Transverse colon (tissue), 4 donors: Measurements from ENCODE around the gene C19orf81. TPM values are rescaled to one million over a fixed set of nuclear protein-coding genes. Genes with fewer than 3 reads are reported as not detected.

ENCODE experiments used
- DNase-seq: peaks from one replicate; pipeline ENCODE4 v3.0.0-alpha.2; 2019
- H3K27ac ChIP-seq, 4 donors: fragments of 200-600 bp; sonication (generic); 2 replicates each; pipeline ENCODE4 v1.5.1; 2016 to 2018; ENCODE audit warnings: inconsistent platforms in 4 of 4
- H3K27me3 ChIP-seq: fragments of 200-600 bp; sonication (generic); 2 replicates; pipeline ENCODE4 v1.5.1; 2017; ENCODE audit warnings: inconsistent platforms
- H3K36me3 ChIP-seq, 4 donors: fragments of 200-600 bp; sonication (generic); 2 replicates each; pipeline ENCODE4 v1.5.1; 2017 to 2019; ENCODE audit warnings: inconsistent platforms in 4 of 4
- H3K4me1 ChIP-seq, 4 donors: fragments of 200-600 bp; sonication (generic); 2 replicates each; pipeline ENCODE4 v1.5.1; 2017 to 2020; ENCODE audit warnings: inconsistent platforms in 4 of 4
- H3K4me3 ChIP-seq, 4 donors: fragments of 200-600 bp; sonication (generic); 1 replicate in 1 of 4; 2 replicates in 3 of 4; pipeline versions ENCODE4 v1.5.1 to v1.6.1; 2017 to 2019; ENCODE audit warnings: inconsistent platforms in 4 of 4
- H3K9me3 ChIP-seq, 2 donors: fragments of 200-600 bp; sonication (generic); 2 replicates each; pipeline ENCODE4 v1.5.1; 2017 to 2019; ENCODE audit warnings: inconsistent platforms in 2 of 2
- CTCF ChIP-seq, 5 experiments: fragments of 200-600 bp in 3 of 5; fragments of 450-650 bp in 2 of 5; sonication (generic) in 3 of 5; IDR thresholded peaks; 1 replicate in 2 of 5; 2 replicates in 3 of 5; pipeline ENCODE4 v1.5.1; 2016 to 2017; ENCODE audit warnings: antibody characterized with exemption in 5 of 5, inconsistent platforms in 3 of 5, mild to moderate bottlenecking in 2 of 5, moderate library complexity in 1 of 5
- EP300 ChIP-seq: sonication (generic); formaldehyde crosslinking; IDR thresholded peaks from one replicate; pipeline ENCODE4 v1.6.1; 2017; ENCODE audit warnings: antibody characterized with exemption, low read depth
- POLR2A ChIP-seq: fragments of 450-650 bp; IDR thresholded peaks from one replicate; pipeline ENCODE4 v1.6.1; 2016; ENCODE audit warnings: antibody characterized with exemption, mild to moderate bottlenecking, moderate library complexity
- POLR2AphosphoS5 ChIP-seq, 3 donors: sonication (generic); formaldehyde crosslinking; IDR thresholded peaks; one replicate each; pipeline ENCODE4 v1.6.1; 2016; ENCODE audit warnings: antibody characterized with exemption in 3 of 3
- WGBS, 2 donors: methylation state at CpG; one replicate each; pipeline ENCODE4 v1.1.5; 2018; ENCODE audit warnings: low coverage in 1 of 2; 5-methylcytosine and 5-hydroxymethylcytosine counted together
- in situ Hi-C, 4 donors: fragments of 200-750 bp; cut with MboI; loops; one replicate each; pipeline versions ENCODE4 v1.15.0 to v1.15.1; 2017; ENCODE audit warnings: low sequenced_read_pairs in 3 of 4, low pct_ligation_motif_present in 1 of 4, low pct_unique_long_range_greater_than_20kb in 1 of 4
- intact Hi-C: fragments of 100-400 bp; cut with DNase I; formaldehyde crosslinking; loops from one replicate; pipeline ENCODE4 v1.15.1; 2023; ENCODE audit warnings: low total_unique reads
- total RNA-seq, 4 donors: library from RNA; depleted of rRNA; stranded (reverse); fragments of >200 nt; gene quantifications; one replicate each; pipeline ENCODE4 v1.1.0, GENCODE V29; 2016

The C19orf81 gene
- total RNA-seq, 4 donors from 2014 or later = not detected

- no peak overlapping the region for H3K4me3 ChIP-seq
- no peak for DNase-seq
- H3K4me1 ChIP-seq = no peaks in the 10 kb centered on the region
- no peak for TF ChIP-seq CTCF (IDR thresholded peaks at IDR 0.05)
- TF ChIP-seq POLR2AphosphoS5 (IDR thresholded peaks at IDR 0.05) = no peak
- no peak for TF ChIP-seq POLR2A
- TF ChIP-seq EP300 = no peak
- H3K27ac ChIP-seq = no peak overlapping the region
- intact Hi-C loops (no loop called here), in situ Hi-C loops (no loop called here)
- no peaks in the 10 kb centered on the region for H3K36me3 ChIP-seq
- H3K9me3 ChIP-seq = no peaks in the 10 kb centered on the region
- H3K27me3 ChIP-seq = peaks cover 39% of the 10 kb centered on the region
- WGBS, 2 donors = 56% methylated on average over 1 of the region's 1 CpG; no CpG with 5 or more reads in 1 of the 2 donors
These were observed 27.5 kb downstream of the C19orf81 start for GRCh38 chr19:50676625-50677197.

- H3K27me3 ChIP-seq = peaks cover 31% of the 10 kb centered on the region
- 47 to 57% methylated on average over 5 of the region's 5 CpGs for WGBS, 2 donors
- in situ Hi-C loops = no loop called here
These were observed 28.4 kb downstream of the C19orf81 start for GRCh38 chr19:50677636-50678035.

GRCh38 chr19:50678323-50678722, 29.1 kb downstream of the C19orf81 start:
- WGBS, 2 donors = 43 to 44% methylated on average over 3 of the region's 3 CpGs
- Histone ChIP-seq H3K27ac (no peak overlapping the region), H3K27me3 (peaks cover 24% of the 10 kb centered on the region), H3K36me3 (no peaks in the 10 kb centered on the region), H3K9me3 (no peaks in the 10 kb centered on the region), H3K4me1 (no peaks in the 10 kb centered on the region), H3K4me3 (no peak overlapping the region)
- no peak for DNase-seq
- TF ChIP-seq POLR2A (no peak), POLR2AphosphoS5 (IDR thresholded peaks at IDR 0.05) (no peak), CTCF (IDR thresholded peaks at IDR 0.05) (no peak), EP300 (no peak)
- intact Hi-C loops = no loop called here
- in situ Hi-C loops = no loop called here

More at GRCh38 chr19:50677636-50678035, 28.4 kb downstream of the C19orf81 start:
- Histone ChIP-seq H3K4me1 (no peaks in the 10 kb centered on the region), H3K27ac (no peak overlapping the region), H3K36me3 (no peaks in the 10 kb centered on the region), H3K9me3 (no peaks in the 10 kb centered on the region), H3K4me3 (no peak overlapping the region)
- intact Hi-C loops = no loop called here
- no peak for DNase-seq
- TF ChIP-seq POLR2A (no peak), EP300 (no peak), CTCF (IDR thresholded peaks at IDR 0.05) (no peak), POLR2AphosphoS5 (IDR thresholded peaks at IDR 0.05) (no peak)

- no peaks in the 10 kb centered on the region for H3K4me1 ChIP-seq
- WGBS, 2 donors = 9 to 21% methylated on average over 11 to 23 of the region's 23 CpGs
- DNase-seq = peak; percentile 77
- no peak overlapping the region for H3K4me3 ChIP-seq
- in situ Hi-C loops = no loop called here
- TF ChIP-seq POLR2AphosphoS5 (IDR thresholded peaks at IDR 0.05) (no peak), POLR2A (no peak)
- peaks cover 24% of the 10 kb centered on the region for H3K27me3 ChIP-seq
- intact Hi-C loops = no loop called here
- H3K36me3 ChIP-seq = no peaks in the 10 kb centered on the region
- no peak overlapping the region for H3K27ac ChIP-seq
- no peaks in the 10 kb centered on the region for H3K9me3 ChIP-seq
These were observed 30.2 kb downstream of the C19orf81 start for GRCh38 chr19:50679177-50680125.
